T1000 (cell line): ENCODE measurements around the gene DRD2.

Source experiments
- DNase-seq: peaks from one replicate; lab custom pipeline; 2025; ENCODE audit warnings: mixed read lengths; lab: John Stamatoyannopoulos, UW

Gene DRD2

GRCh38 chr11:113372309-113372708 is 102.9 kb downstream of the DRD2 start:
- DNase-seq = no peak

DNA sequence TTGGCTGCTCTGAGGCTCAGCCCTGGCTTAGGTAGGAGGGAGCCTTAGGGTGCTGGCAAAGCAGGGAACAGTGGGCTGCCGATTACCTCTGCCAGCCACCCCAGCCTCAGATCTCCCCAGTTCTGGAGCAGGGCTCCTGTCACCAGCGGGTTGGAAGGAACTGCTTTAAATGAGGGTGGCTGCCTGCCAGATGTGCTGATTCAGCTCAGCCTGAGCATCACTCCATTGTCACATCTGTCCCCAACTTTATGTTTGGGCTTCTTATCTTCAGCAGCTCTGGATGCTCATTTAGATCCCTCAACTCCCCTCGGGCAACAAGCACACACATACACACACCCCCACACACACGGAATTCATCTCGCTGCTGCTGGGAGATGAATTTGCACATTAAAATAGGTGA is 104.6 kb downstream of the DRD2 start:
- no peak for DNase-seq

- DNase-seq = no peak
Observed at GRCh38 chr11:113369411-113369810, 105.8 kb downstream of the DRD2 start.

DNA sequence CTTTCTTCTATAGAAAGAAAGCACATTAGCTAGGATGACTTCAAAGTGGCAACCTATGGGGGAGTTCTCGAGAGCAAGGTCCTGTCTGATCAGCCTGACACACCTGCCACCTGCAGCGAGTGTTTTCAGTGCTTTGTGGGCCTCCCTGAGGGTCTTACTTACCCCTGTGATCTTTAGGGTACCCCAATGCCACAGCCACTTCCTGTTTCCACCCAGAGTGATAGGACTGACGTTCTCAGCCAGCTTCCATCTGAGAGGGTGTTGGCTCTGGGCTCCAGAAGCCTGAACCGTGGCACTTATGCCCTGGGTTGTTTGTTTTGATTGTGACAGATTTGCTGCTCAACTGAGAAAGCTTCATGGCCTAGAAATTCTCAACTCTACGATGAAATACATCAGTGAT is 109.3 kb downstream of the DRD2 start:
- no peak for DNase-seq

GRCh38 chr11:113363996-113364641 is 111.1 kb downstream of the DRD2 start:
- no peak for DNase-seq

DNA sequence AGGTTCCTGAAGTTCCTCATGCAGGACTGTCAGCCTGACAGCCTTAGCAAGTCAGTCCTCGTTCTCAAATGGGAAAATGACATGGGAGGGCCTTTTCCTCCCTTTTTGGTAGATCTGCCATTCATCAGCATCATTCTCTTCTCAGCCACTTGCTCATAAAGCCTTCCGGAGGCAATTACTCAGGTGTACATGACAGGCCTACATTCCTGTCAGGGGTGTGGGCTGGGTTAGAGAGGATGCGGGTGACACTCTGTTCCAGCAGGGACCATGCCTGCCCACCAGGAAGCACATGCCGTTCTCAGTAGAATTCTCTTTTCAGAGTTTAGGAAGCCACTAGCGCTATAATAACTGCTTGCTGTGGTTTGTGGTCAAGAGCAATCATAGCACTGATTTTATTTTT is 111.8 kb downstream of the DRD2 start:
- no peak for DNase-seq
